ENCODE data around the gene NPC2.

The NPC2 gene

DNA sequence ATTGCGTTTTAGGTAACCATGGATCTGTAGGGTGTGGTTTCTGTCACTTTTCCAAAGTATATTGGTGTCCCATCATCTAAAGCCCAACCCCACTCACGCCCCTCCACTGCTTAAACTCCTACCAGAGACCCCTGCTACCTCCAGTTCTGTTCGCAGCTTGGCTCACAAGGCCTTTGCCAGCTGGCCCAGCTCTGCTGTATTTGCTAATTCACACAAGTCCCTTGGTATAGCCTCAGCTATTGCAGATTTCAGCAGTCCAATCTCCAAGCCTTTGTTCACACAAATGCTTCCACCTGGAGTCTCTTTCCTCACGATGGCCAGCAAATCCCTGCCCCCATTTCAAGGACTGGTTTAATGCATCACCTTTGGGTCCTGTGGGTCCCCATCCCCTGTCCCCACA, 24.6 kb upstream of the NPC2 start:
- H3K36me3 ChIP-seq (ENCODE audit: control insufficient read depth in 1 of 2, insufficient read depth in 2 of 2, low read length in 2 of 2) = peaks cover 0 to 4% of the 10 kb centered on the region in 2 donors
- no peaks in the 10 kb centered on the region for H3K9me3 ChIP-seq (ENCODE audit: control insufficient read depth in 1 of 2, low read length in 2 of 2)
- H3K27ac ChIP-seq (ENCODE audit: low read length) = no peak overlapping the region
- no peaks in the 10 kb centered on the region for H3K4me1 ChIP-seq (ENCODE audit: control insufficient read depth in 1 of 2, insufficient read depth in 2 of 2, low read length in 2 of 2)
- no peaks in the 10 kb centered on the region for H3K27me3 ChIP-seq (ENCODE audit: low read depth, low read length)
- H3K4me3 ChIP-seq (ENCODE audit: low read depth in 1 of 2, low read length in 2 of 2) = no peak overlapping the region

DNA sequence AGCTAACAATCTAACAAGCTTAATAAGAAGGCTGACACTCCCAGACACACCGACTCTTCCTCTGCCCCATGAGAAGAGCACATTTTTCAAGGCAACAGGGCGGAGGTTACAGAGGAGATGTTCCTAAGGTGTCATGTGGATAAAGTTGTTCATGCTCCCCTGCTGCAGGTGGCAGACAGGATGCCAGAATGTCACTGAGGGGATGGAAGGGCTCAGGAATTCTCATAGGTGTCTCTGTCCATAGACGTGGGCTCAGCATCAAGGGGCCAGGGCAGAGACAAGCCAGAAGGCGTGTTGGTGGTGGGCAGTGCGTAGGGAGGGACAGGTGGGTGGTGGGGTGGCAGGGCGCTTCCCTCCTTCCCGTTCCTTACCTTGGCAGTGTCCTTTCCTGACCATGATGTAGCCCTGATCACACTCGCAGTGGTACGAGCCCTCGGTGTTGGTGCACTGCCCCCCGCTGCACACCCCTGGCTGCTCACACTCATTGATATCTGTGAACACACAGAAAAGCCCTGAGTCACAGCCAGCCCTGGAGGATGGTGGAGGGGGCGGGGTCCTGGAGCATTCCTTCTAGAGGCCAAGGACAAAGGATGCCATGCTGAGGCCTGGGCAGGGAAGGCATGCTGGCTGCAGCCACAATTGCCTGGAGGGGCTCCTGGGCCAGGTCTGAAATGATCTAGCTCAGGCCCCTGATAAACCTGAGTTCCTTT, 23.5 kb upstream of the NPC2 start:
- H3K27me3 ChIP-seq (ENCODE audit: low read depth, low read length) = no peaks in the 10 kb centered on the region
- no peaks in the 10 kb centered on the region for H3K4me1 ChIP-seq (ENCODE audit: control insufficient read depth in 1 of 2, insufficient read depth in 2 of 2, low read length in 2 of 2)
- no peaks in the 10 kb centered on the region for H3K9me3 ChIP-seq (ENCODE audit: control insufficient read depth in 1 of 2, low read length in 2 of 2)
- no peak overlapping the region for H3K4me3 ChIP-seq (ENCODE audit: low read depth in 1 of 2, low read length in 2 of 2)
- no peak overlapping the region for H3K27ac ChIP-seq (ENCODE audit: low read length)
- peaks cover 0 to under 1% of the 10 kb centered on the region in 2 donors for H3K36me3 ChIP-seq (ENCODE audit: control insufficient read depth in 1 of 2, insufficient read depth in 2 of 2, low read length in 2 of 2)

GRCh38 chr14:74515891-74516412, 22.8 kb upstream of the NPC2 start:
- Histone ChIP-seq H3K27ac (ENCODE audit: low read length) (no peak overlapping the region), H3K4me1 (ENCODE audit: control insufficient read depth in 1 of 2, insufficient read depth in 2 of 2, low read length in 2 of 2) (no peaks in the 10 kb centered on the region), H3K9me3 (ENCODE audit: control insufficient read depth in 1 of 2, low read length in 2 of 2) (no peaks in the 10 kb centered on the region), H3K4me3 (ENCODE audit: low read depth in 1 of 2, low read length in 2 of 2) (no peak overlapping the region), H3K36me3 (ENCODE audit: control insufficient read depth in 1 of 2, insufficient read depth in 2 of 2, low read length in 2 of 2) (no peaks in the 10 kb centered on the region), H3K27me3 (ENCODE audit: low read depth, low read length) (no peaks in the 10 kb centered on the region)

DNA sequence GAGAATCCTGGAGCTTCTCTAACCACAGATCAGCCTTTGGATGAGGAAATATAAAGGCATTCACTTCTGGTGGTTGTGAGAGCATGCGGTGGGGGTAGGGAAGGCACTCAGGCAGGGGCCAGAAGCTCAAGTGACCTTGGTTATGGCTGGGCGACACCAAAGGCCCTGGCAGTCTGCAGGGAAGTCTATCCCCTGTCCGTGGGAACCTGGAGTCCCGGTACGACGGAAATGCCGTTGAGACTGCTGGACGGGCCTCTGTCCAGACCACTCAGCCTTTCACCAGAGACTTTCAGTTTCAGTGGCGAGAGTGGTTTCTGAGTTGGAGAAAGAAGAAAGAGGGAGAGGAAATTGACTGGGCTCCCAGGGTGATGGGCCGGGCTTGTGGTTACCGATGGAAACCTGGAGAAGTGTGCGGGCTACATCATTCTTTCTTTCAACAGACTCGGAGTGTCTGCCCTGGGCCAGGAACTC, 21.4 kb upstream of the NPC2 start:
- Histone ChIP-seq H3K27me3 (ENCODE audit: low read depth, low read length) (no peaks in the 10 kb centered on the region), H3K4me3 (ENCODE audit: low read depth in 1 of 2, low read length in 2 of 2) (no peak overlapping the region), H3K27ac (ENCODE audit: low read length) (no peak overlapping the region), H3K36me3 (ENCODE audit: control insufficient read depth in 1 of 2, insufficient read depth in 2 of 2, low read length in 2 of 2) (no peaks in the 10 kb centered on the region), H3K4me1 (ENCODE audit: control insufficient read depth in 1 of 2, insufficient read depth in 2 of 2, low read length in 2 of 2) (no peaks in the 10 kb centered on the region), H3K9me3 (ENCODE audit: control insufficient read depth in 1 of 2, low read length in 2 of 2) (no peaks in the 10 kb centered on the region)

DNA sequence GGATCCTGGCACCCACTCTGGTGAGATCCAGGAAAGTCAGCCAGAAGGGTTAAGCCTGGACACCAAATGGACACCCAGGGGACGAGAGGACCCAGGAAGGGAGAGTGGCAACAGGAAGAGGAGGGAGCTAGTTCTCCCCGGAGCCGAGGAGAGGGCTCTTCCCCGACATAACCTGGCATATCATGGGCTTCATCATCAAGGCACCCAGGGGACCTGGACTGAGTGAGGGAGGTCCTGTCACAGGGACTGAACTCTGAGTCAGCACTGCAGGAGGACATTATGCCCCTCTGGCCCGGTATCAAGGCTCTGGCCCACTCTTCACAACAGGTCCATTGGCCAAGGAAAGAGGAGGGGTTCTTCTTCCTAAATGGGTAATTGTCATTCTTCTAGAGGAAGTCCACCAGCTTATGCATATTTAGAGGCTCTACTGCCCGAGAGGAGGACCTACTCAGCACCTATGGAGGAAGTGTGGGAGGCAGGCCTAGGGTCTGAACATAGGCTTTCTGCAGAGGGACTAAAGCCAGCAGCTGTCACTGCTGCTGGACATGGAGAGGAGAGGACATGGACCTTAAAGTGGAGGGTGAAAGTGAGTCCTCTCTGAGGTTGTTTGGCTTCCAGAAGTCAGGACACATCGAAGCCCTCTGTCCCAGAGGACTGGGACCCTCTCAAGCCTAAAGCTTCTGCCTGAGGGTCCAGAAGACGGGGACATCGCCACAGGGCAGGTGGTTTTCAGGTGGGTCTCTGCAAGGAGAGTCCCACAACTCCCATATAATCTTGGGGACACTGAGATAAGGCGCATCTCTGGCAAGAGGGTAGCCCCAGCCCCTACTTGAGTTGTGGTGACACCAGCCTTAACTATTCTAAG, 19.1 kb upstream of the NPC2 start:
- no peaks in the 10 kb centered on the region for H3K36me3 ChIP-seq (ENCODE audit: control insufficient read depth in 1 of 2, insufficient read depth in 2 of 2, low read length in 2 of 2)

GRCh38 chr14:74510959-74511409, 17.9 kb upstream of the NPC2 start:
- no peaks in the 10 kb centered on the region for H3K27me3 ChIP-seq (ENCODE audit: low read depth, low read length)
- no peaks in the 10 kb centered on the region for H3K4me1 ChIP-seq (ENCODE audit: control insufficient read depth in 1 of 2, insufficient read depth in 2 of 2, low read length in 2 of 2)
- no peak overlapping the region for H3K27ac ChIP-seq (ENCODE audit: low read length)
- no peaks in the 10 kb centered on the region for H3K9me3 ChIP-seq (ENCODE audit: control insufficient read depth in 1 of 2, low read length in 2 of 2)
- no peak overlapping the region for H3K4me3 ChIP-seq (ENCODE audit: low read depth in 1 of 2, low read length in 2 of 2)
- H3K36me3 ChIP-seq (ENCODE audit: control insufficient read depth in 1 of 2, insufficient read depth in 2 of 2, low read length in 2 of 2) = no peaks in the 10 kb centered on the region

More for the DNA sequence above, 19.1 kb upstream of the NPC2 start:
- Histone ChIP-seq H3K4me3 (ENCODE audit: low read depth in 1 of 2, low read length in 2 of 2) (no peak overlapping the region), H3K27me3 (ENCODE audit: low read depth, low read length) (no peaks in the 10 kb centered on the region), H3K27ac (ENCODE audit: low read length) (no peak overlapping the region), H3K9me3 (ENCODE audit: control insufficient read depth in 1 of 2, low read length in 2 of 2) (no peaks in the 10 kb centered on the region), H3K4me1 (ENCODE audit: control insufficient read depth in 1 of 2, insufficient read depth in 2 of 2, low read length in 2 of 2) (no peaks in the 10 kb centered on the region)

DNA sequence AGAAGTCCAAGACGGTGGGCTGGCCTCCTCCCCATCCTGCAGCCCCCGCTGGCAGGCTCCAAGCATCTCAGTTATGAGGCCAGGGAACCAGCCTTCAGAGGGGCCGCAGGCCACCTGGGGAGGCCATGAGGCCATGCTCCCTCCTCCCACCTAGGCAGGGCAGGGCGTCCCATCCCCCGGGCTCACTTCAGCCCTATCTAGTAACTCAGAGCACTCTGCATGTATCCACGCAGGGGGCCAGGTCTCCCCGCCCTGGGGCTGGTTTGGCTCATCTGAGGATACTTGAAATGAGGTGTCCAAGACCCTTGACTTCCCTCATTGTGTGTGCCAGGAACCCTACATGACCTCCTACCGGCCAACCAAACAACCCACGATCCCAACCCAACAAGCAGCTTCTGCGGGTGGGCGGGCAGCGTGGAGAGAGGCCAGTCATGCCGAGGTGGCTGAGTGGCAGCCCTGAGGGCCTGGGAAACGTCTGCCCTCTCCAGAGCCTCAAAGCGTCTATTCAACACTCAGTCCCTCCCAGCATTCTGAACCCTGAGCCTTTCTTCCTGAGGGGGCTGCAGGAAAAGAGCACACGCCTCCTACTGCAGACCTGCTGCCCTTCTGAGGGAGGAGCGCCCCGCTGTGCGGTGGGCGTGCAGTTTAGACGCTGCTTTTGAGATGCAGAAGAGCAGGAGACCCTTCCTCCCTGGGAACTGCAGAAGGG, 17.3 kb upstream of the NPC2 start:
- H3K4me3 ChIP-seq (ENCODE audit: low read depth in 1 of 2, low read length in 2 of 2) = no peak overlapping the region
- no peaks in the 10 kb centered on the region for H3K4me1 ChIP-seq (ENCODE audit: control insufficient read depth in 1 of 2, insufficient read depth in 2 of 2, low read length in 2 of 2)
- H3K9me3 ChIP-seq (ENCODE audit: control insufficient read depth in 1 of 2, low read length in 2 of 2) = no peaks in the 10 kb centered on the region
- H3K36me3 ChIP-seq (ENCODE audit: control insufficient read depth in 1 of 2, insufficient read depth in 2 of 2, low read length in 2 of 2) = no peaks in the 10 kb centered on the region
- no peak overlapping the region for H3K27ac ChIP-seq (ENCODE audit: low read length)
- no peaks in the 10 kb centered on the region for H3K27me3 ChIP-seq (ENCODE audit: low read depth, low read length)

DNA sequence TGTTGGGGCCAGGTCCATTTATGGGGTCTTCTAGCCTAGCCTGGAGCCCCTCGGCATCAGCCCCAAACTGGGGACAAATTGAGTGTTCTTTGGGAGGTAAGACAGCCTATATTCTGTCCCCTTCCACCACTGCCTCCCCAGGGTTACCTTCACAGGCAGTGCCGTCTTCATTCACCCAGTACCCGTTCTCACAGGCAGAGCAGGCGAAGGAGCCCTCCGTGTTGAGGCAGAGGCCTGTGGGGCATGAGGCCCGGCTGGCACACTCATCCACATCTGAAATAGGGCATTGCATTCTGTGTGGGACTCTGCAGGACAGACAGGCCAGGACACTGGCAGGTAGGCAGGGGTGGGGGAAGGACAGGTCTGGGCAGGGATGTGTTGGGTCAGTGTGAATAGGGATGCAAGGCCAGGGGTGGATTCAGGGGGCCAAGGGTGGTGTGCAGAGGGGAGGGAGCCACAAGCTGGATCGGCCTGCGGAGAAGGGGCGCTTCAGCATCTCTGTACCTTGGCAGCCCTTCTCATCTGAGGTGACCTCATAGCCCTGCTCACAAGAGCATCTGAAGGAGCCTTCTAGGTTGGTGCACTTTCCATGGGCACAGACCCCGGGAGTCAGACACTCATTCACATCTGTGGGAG, 16.6 kb upstream of the NPC2 start:
- no peaks in the 10 kb centered on the region for H3K27me3 ChIP-seq (ENCODE audit: low read depth, low read length)
- H3K27ac ChIP-seq (ENCODE audit: low read length) = no peak overlapping the region
- no peaks in the 10 kb centered on the region for H3K9me3 ChIP-seq (ENCODE audit: control insufficient read depth in 1 of 2, low read length in 2 of 2)

DNA sequence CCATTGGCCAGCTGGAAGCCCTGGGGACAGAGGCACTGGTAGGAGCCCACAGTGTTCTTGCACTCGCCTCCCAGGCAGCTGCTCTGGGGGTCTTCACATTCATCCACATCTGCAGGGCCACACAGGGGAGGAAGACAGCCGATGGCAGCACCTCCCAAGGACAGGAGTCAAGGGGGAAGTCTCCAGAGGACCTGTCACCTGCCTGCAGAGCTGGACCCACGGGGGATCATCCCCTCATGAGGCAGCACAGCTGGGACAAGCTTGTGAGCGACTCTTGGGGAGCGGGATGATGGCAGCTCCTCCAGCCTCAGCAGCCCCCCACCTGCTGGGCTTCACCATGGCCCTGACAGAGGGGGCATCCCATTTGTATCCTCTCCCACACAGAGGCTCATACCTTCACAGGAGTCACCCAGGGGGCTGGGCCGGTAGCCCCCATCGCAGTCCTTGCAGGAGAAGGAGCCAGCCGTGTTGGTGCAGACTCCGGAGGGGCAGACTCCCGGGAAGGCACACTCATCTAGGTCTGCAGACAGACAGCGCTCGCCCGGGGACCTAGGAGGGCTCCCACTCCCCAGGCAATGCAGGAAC, 15.8 kb upstream of the NPC2 start:
- Histone ChIP-seq H3K27me3 (ENCODE audit: low read depth, low read length) (no peaks in the 10 kb centered on the region), H3K4me3 (ENCODE audit: low read depth in 1 of 2, low read length in 2 of 2) (no peak overlapping the region), H3K9me3 (ENCODE audit: control insufficient read depth in 1 of 2, low read length in 2 of 2) (no peaks in the 10 kb centered on the region), H3K36me3 (ENCODE audit: control insufficient read depth in 1 of 2, insufficient read depth in 2 of 2, low read length in 2 of 2) (no peaks in the 10 kb centered on the region), H3K4me1 (ENCODE audit: control insufficient read depth in 1 of 2, insufficient read depth in 2 of 2, low read length in 2 of 2) (no peaks in the 10 kb centered on the region), H3K27ac (ENCODE audit: low read length) (no peak overlapping the region)

More for the DNA sequence above, 16.6 kb upstream of the NPC2 start:
- Histone ChIP-seq H3K4me3 (ENCODE audit: low read depth in 1 of 2, low read length in 2 of 2) (no peak overlapping the region), H3K36me3 (ENCODE audit: control insufficient read depth in 1 of 2, insufficient read depth in 2 of 2, low read length in 2 of 2) (no peaks in the 10 kb centered on the region), H3K4me1 (ENCODE audit: control insufficient read depth in 1 of 2, insufficient read depth in 2 of 2, low read length in 2 of 2) (no peaks in the 10 kb centered on the region)

DNA sequence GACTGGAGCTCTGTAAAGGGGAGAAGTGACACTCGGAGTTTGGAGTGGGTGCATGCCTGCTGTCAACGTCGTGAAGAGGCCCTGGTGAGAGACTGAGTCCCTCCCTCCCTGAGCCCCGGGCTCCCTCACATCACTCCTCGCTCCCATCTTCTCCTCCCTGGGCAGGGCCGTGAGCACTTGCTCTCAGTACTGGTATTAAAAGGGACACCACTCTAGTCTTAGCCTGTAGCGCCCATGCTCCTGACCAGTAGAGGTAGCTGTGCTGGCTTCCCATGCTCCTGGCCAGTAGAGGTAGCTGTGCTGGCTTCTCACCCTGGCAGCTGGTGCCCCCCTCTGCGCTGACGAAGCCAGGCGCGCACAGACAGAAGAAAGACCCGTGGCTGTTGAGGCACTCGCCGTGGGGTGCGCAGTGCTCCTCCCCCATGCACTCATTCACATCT, 15.2 kb upstream of the NPC2 start:
- H3K9me3 ChIP-seq (ENCODE audit: control insufficient read depth in 1 of 2, low read length in 2 of 2) = no peaks in the 10 kb centered on the region
- H3K27ac ChIP-seq (ENCODE audit: low read length) = no peak overlapping the region
- H3K36me3 ChIP-seq (ENCODE audit: control insufficient read depth in 1 of 2, insufficient read depth in 2 of 2, low read length in 2 of 2) = no peaks in the 10 kb centered on the region
- no peak overlapping the region for H3K4me3 ChIP-seq (ENCODE audit: low read depth in 1 of 2, low read length in 2 of 2)
- H3K4me1 ChIP-seq (ENCODE audit: control insufficient read depth in 1 of 2, insufficient read depth in 2 of 2, low read length in 2 of 2) = no peaks in the 10 kb centered on the region
- no peaks in the 10 kb centered on the region for H3K27me3 ChIP-seq (ENCODE audit: low read depth, low read length)
